GM21786 (cell line): Measurements from ENCODE around the gene SLC25A22.

Experiments used
- ATAC-seq: cut with Tn5 transposase; IDR thresholded peaks from one replicate; pipeline ENCODE4 v1.9.1; 2021; ENCODE audit not compliant: unreplicated experiment

SLC25A22 gene

DNA sequence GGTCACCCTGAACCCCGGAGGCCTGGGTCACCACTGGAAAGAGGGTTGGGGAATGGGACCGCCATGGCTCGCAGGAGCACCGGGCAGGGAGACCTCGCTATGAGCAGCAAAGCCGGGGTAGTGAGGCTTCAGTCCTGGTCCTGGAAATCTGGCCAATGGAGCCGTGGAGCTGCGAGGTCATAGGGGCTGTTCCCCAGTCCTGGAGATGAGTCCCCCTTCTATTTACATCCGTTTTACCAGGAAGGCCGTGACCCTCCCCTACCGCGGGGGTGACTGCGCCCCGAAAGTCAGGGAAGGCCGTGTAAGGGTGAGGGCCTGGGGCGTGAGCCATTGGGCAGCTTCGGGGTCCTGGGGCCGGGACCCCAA lies 6.5 kb upstream of the SLC25A22 start:
- ATAC-seq, result no peak

DNA sequence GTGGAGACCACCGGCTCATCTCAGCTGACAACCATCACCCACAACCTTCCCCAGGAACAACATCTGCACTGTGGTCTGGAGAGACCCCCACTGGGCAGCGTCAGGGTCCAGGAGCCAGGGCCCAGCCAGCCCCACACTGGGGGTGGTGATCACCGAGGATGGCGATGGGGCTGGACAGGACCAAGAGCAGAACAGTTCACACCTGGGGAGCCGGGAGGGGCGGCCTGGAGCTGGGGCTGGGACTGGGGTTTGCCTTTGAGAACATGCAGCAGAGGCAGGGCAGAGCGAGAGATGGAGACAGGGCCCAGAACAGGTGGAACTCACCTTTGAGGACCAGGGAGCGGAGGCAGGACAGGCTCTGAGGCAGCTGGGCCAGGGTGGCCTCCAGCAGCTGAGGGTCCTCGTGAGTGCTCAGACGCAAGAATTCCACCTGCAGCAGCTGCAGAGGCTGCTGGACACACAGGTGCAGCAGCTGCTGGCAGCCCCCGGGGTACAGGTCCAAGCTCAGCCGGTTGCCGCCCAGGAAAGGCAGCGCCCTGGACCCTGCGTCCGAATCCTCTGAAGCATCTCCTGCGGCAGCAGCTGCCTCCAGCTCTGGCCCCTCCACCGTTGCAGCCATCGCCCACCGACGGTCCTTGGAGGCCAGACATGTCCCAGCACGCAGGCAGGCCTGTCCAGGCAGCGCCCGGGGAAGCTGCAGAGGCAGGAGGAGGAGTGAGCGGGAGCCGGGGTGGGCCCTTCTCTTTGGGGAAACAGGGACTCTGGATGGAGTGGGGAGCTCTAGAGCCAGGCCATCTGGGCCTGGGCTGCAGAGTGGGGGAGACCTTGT lies 5.9 kb upstream of the SLC25A22 start:
- ATAC-seq, result no peak

DNA sequence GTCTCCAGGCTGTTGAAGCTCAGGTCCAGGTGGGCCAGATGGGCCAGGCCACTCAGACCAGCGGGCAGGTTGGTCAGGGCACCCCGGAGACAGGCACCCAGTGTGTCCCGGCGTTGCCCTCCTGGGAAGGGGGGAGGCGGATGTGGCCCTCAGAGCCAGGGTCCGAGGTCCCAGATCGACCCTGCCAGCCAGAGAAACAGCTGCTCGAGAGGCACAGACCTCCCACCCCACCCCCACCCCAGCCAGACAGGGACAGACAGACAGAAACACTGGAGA lies 5.3 kb upstream of the SLC25A22 start:
- no peak for ATAC-seq

DNA sequence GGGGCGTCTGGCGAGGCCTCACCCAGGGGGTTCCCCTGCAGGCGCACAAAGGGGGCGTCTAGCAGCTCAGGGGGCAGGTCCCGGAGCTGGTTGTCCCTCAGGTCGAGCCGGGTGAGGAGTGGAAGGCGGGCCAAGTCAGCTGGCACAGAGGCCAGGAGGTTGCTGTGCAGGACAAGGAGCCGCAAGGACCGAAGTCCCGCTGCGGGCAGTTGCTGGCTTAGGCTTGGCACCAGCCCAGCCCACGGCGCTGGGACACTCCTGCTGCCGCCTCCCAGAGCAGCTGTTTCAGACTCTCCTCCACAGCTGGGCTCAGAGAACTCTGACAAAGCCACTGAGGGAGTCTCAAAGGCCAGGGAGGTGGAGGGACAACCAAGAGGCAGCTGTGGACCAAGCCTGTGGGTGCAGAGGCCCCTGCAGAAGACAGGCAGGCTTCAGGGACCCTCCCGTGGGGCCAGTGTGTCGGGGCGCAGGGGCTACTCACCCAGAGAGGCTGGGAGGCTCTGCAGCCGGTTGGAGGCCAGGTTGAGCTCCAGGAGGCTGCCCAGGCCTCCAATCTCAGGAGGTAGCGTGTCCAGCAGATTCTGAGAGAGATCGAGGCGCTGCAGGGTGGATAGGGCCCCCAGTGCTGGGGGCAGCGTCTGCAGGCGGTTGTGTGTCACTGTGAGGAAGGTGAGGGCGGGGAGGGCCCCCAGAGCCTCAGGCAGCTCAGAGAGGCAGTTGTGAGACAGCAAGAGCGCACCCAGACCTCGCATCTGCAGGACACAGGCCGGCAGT lies 4.8 kb upstream of the SLC25A22 start:
- no peak for ATAC-seq

DNA sequence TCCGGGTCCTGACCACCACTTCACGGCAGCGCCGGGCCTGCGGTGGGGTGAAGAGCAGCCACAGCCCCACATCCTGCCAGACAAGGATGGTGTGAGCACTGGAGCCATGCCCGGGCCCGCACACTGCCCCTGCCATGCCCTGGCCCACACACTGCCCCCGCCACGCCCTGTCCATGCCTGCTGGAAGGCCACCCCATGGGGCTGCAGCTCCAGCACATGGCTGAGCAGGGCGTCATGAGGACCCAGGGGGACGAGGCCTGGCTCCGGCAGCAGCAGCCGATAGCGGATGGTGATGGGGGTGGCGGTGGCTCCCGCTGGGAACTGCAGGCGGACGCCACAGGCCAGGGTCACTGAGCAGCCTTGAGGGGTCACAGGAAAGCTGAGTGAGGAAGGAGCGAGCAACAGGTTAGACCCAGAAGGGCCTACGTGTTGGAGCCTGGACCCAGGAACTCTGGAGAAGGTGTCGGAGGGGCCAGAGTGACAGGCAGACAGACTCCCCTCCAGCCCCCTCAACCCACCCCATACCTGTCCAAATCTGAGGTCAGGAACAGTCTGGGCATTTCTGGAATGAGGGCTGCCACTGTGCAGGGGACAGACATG lies 4.0 kb upstream of the SLC25A22 start:
- no peak for ATAC-seq

DNA sequence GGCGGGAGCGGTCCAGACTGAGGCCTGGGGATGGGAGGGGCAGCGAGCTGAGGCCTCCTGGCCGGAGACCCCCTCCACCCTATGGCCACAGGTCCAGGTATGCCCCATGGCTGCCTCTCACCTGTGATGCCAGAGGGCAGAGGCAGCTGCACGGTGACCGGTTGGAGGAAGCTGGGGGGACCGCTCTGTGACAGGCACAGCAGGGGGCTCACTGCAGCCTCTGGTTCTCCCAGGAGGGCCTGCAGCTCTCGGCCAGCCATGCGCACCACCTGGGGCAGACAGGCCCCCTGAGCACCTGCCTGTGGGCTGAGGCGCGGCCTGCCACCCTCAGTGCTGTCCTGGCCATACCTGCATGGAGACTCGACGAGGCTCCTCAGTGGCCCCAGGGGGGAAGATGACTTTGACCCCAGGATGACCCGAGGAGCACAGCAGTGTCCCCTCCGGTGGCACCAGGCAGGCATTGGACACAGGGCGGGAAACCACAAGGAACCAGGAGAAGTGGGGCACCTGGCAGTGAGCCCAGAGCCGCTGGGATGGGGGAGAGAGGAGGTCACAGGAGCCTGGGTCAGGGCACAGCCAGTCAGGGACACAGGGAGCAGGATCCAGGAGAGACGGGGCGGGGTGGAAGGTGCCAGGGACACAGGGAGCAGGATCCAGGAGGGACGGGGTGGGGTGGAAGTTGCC lies 3.2 kb upstream of the SLC25A22 start:
- no peak for ATAC-seq

DNA sequence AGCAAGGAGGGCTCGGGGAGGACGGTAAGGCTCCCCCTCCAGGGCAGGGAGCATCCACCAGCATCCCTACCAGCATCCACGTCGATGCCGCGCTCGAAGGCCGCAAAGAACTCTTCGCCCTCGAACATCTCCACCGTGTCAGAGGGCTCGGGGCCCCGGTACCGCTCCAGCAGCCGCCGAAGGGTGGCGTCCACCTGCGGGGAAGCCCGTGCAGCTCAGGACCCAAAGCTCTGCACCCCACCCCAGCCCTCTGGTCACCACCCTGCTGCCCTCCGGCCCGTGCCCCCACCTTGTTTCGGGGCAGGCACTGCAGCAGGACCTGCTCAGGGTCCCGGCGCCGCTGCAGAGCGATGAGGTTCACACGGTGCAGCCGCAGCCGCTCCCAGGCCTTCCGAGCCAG lies 2.4 kb upstream of the SLC25A22 start:
- no peak for ATAC-seq

DNA sequence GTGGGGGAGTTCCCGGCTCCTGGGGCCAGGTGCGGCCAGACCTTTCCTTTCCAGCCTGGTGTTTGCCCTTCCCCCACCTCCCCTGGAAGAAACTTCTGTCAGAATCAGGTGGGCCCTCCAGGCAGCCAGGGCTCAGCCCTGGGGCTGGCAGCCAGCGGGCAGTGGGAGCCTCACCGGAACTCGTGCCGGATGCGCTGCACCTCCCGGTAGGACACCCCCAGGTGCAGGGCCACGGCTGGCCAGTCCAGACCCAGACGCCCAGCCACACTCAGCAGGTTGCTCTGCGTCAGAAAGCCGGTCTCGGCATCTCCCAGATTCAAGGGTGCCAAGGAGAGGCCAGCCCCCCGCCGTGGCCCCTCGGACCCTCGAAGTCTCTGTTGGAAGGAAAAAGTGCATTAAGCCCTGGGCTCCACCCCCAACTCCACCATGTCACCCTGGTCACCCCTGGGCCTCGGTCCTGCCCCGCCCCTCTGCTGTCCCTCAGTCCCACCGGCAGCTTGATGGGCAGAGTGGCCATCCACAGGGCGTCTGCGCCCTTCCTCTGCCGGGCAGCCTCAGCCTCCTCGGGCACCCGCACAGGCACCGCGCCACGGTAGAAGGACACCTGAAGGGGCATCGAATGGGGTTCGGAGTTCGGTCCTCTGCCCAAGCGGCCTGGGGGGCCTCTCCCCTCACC lies 1.7 kb upstream of the SLC25A22 start:
- ATAC-seq, result no peak

DNA sequence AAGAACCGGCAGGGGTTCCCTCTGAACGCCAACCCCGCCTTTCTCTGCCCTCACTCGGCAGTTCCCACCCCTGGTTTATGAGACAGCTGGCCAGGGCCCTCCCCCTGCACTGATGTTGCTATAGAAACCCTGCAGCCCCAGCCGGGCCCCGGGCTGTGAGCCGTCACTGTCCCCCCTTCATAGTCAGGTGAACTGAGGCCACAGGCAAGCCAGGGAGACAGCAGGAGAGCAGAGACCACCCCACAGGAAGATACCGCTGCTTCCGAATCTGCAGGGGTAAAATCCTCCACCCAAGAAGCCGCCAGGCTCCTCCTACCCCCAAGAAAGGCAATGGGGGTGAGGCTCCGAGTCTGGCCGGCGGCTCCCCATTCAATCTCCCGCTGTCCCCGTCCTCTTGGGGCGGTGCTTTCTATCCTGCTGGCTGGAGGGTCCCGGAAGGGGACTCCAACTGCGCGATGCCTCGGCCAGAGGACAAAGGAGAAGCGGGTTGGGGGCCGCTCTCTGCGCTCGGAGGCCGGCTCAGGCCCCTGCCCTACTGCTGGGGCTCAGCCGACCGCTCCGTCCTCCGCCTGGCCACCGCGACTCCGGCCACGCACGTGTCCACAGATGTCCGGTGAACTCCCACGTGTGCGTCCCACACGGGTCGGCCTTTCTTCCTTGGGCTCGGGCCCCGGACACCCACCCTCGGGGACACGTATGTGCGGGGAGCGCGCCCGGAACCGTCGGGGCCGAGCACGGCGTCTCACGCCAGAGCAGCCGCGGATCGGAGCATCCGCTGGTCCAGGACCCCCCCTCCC lies 587 bp downstream of the SLC25A22 start:
- ATAC-seq, result peak; percentile 56

DNA sequence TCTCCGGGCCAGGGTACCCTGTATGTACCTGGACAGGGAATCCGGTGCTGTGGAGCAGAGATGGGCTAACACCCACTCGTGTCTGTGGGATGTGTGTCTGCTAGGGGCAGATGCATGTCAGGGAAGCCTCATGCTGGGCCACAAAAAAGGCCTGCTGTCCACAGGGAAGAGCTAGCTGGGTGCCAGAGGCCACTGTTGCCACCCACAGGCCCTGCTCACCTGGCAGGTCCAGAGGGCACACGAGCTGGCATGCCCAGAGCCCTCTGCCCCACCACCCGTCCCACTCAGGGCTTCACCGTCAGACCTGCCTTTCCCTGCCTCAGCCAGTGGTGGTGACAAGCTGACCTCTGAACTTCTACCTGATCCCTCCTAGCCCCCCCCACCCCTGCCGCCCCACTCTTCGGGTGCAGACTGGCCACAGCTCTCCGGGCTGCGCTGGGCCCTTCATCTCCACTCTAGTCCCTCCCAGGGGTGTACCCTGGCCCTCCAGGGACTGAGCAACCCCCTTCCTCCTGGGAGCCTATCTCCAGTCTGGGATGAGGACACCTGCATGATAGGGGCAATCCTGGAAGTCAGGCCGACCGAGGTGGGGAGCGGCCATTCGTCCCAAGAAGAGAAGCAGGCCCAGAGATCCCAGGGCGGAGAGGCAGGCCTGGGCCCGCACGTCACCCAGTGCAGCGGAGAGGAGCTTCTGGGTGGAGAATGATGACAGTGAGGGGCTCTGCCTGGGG lies 1.4 kb downstream of the SLC25A22 start:
- ATAC-seq, result no peak

DNA sequence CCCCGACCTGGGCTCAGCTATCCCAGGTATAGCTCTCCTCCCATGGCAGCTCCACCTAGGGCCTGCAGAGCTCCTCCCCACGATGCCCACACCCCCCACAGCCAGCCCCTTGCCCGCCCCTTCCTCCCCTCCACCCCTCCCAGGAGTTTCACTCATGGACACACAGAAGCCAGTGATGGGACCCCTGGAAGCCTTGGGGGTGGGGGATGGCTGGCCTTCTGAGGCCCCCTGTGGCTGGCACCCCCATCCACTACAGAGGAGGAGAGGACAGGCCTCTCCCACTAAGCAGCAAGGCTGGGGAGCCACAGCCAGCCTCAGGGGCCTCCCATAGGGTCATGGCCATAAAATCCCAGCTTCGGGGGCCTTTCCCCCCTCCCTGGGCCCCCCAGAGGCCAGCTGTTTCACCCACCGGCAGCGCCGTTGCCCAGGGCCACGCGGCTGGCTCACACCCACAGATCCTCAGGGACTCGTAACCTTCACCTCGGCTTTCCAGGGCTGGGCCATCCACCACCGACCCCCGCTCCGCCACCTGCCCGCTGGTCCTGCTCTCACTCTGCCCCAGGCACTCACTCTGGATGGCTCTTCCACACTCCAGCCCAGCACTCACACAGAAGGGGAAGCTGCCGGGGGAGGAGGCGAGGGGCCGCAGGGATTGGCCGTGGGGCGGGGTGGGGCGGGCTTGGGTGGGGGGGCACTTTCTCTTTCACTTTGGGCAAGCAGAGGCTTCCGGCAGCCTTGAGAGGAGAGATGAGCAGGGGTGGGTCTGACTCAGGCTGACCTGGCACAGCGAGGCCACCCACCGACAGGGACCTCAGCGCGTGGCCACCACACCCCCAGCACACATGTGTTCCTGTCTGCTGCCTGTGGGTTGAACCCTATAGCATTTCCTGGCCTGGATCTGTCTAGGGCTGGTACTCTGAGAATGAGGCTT lies 2.2 kb downstream of the SLC25A22 start:
- peak; percentile 38 for ATAC-seq

DNA sequence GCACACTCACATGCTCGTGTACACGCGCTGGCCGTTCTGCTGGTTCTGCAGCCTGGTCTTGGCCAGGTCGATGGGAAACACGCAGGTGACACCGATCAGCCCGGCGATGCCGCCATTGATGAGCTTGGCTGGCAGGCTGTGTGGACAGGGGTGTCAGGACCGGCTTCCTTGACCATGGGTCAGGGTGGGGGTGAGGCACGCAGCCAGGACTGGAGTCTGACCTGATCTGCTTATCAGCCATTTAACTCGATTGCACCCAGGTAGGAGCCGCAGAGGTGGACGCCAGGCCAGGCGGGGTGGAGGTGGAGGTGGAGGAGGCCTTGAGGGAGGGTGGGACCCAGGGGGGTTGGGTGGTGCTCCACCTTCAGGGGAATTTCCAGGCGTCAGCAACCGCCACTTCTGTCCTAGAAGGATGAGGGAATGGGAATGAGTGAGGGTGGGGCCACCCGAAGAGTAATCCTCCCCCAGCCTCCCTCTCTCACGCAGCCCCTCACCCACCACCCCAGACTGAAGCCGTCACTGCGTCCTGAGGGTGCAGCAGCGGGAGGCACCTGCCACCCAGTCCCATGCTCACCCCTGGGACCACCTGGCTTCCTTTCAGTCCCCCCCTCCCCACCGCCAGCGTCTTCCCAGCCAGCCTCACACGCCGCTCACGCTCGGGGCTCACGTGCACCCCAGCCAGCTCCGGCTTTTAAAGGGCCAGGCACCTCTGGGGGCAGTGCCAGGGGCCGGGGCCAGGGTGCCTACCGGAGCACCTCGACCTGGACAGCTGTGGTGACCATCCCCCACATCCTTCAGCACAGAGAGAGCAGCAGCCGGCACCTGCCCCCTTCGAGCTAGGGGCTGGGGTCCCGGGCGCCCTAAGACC lies 3.1 kb downstream of the SLC25A22 start:
- ATAC-seq, result no peak

DNA sequence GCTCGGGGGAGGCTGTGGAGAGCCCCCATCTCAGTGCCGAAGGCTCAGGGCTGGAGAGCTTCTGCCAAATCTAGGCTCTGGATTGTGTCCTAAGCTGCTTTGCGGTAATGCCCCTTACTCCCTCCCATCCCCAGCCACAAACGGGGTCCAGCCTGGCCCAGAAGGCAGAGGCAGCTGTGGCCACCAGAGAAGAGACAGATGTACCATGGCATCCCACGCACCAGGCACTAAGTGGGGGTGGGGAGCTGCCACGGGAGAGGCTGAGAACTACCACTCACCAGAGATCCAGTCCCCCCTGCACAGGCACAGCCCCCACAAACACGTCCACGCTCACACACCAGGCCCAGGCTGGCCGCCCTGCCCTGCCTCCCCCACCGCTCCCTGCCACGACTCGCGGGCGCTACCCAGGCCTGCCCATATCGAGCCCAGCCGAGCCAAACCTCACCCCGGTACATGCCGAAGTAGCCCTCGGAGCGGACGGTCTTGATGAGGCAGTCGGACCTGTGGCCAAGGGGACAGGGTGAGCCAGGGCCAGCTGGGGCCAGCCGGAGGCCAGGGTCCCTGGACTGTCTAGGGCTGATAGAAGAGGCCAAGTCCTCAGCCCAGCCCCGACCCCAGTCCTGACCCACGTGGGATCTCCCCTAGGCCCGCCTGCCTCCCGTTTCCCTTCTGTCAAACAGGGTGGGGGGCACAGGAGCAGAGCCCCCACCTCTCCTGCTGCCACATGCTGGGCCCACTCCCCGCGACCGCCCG lies 3.9 kb downstream of the SLC25A22 start:
- no peak for ATAC-seq

DNA sequence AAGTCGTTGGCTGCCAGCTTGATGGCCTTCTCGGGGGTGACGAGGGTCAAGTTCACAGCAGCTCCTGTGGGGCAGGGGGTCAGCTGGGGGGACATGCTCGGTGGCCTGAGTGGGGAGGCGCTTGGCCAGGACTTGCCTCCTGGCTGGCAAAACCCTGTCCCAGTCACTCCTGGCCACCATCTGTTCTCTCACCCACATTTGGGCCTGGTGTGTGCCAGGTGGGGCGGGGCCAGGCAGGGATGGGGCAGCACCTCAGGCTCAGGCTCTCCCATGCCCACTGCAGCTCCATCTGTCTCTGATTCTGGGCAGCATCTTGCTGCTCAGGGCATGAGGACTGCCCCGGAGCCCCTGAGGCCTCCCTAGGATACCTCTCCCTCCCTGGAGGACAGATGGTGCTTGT lies 4.5 kb downstream of the SLC25A22 start:
- no peak for ATAC-seq

DNA sequence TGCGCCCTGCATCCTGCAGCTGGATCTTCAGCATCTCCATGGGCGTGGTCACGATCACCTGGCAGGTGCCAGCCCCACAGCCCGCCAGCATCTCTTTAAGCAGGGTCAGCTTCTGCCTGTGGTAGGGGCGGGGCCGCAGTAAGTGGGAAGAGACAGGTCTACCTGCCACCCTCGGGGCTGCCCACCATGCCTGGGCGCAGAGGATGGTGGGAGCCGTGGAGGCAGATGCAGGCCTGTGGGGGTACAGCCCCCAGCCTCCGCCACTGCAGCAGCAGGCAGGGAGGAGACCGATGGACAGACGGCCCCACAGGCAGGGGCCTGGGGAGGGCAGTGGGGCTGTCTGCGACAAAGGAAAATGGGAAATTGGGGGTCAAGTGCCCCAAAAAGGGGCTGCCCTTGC lies 5.2 kb downstream of the SLC25A22 start:
- ATAC-seq, result no peak

DNA sequence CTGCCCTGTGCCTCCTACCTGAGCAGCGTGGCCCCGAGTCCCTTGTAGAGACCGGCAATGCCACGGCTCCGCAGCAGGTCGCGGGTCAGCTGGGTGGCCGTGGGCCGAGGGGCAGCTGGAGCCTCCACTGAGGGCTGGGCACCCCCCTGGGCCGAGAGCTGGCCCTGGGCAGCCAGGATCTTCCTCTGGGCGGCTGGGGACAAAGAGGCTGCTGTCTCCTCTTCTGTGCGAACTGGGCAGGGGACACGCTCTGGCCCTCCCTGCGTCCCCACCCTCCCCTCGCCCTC lies 5.6 kb downstream of the SLC25A22 start:
- no peak for ATAC-seq
